Stimulated activated CD4-positive, alpha-beta T cell treated with anti-CD3 and anti-CD28 coated beads, TNF-alpha, amount 100 ng/mL, for 48 hours (primary cell): Measurements from ENCODE around the gene RANBP17.
"Not testable (repeated sequence)": the region's sequence is repeated elsewhere in the genome, so short reads cannot be mapped to it uniquely, and the experiment has no call there.

ENCODE experiments used
- DNase-seq, 3 donors: peaks; one replicate each; pipeline ENCODE4 v3.0.0-alpha.2; 2020; ENCODE audit warnings: low read depth in 3 of 3

The RANBP17 gene

GRCh38 chr5:171297941-171298340 lies 436.1 kb downstream of the RANBP17 start:
- DNase-seq, result not testable (repeated sequence)

DNA sequence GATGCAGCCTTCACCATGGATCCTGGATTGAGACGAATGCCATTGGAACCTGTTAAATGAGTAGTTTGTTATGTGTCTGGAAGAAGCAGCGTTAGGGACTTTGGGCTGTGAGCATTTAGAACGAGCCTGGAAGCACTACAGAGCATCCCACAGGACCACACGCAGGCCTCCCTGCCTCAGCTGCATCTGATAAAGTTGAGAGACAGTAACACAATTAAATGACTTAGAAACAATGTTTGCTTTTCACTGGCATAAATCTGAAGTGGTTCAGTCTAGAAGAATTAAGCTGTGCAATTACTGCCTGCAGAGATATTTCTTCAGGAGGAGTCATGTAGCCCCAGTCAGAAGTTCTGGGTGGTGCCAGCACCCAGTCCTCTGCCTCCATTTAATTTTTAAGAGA lies 437.4 kb downstream of the RANBP17 start:
- DNase-seq, result no peak

GRCh38 chr5:171299851-171300250 lies 438.0 kb downstream of the RANBP17 start:
- DNase-seq, result no peak

GRCh38 chr5:171300358-171300757 lies 438.5 kb downstream of the RANBP17 start:
- DNase-seq, result no peak

- DNase-seq, result no peak
Measured at GRCh38 chr5:171306166-171306565, 444.3 kb downstream of the RANBP17 start.

DNA sequence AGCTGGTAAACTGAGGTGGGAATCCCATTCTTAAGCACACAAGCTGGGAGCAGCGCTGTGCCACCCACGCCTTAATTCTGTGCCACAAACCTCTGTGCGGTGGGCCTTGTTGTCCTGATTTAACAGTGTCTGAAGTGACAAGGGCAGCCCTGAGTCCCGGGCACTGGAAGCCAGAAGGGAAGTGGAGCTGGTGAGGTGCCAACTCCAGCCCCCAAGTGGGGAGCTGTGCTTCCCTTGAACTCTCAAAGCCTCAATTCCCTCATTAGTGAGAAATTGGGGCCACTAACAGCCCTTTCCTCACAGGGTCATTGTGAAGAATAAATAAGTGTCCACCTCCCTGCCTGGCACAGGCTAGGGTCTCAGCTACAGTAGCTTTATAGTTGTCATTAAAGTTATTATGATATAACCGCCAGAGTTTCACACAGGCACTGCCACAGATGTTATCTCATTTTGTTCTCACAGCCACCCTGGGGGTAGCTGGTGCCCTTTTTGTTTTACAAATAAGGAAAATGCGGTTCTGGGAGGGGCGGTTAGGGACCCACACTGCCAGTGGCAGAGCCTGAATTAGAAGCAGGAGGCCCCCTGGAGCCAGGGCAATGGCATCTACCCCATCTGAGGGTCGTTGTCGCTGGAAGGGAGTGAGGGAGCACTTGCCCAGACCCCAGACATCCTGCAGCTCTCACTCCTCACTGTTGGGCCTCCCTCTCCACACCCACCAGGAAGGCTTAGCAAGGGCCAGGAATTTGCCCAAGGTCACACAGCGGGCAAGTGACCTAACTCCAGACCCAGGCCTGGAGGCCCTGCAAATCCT lies 445.2 kb downstream of the RANBP17 start:
- no peak for DNase-seq

- no peak for DNase-seq
Measured at GRCh38 chr5:171307789-171308452, 446.1 kb downstream of the RANBP17 start.

DNA sequence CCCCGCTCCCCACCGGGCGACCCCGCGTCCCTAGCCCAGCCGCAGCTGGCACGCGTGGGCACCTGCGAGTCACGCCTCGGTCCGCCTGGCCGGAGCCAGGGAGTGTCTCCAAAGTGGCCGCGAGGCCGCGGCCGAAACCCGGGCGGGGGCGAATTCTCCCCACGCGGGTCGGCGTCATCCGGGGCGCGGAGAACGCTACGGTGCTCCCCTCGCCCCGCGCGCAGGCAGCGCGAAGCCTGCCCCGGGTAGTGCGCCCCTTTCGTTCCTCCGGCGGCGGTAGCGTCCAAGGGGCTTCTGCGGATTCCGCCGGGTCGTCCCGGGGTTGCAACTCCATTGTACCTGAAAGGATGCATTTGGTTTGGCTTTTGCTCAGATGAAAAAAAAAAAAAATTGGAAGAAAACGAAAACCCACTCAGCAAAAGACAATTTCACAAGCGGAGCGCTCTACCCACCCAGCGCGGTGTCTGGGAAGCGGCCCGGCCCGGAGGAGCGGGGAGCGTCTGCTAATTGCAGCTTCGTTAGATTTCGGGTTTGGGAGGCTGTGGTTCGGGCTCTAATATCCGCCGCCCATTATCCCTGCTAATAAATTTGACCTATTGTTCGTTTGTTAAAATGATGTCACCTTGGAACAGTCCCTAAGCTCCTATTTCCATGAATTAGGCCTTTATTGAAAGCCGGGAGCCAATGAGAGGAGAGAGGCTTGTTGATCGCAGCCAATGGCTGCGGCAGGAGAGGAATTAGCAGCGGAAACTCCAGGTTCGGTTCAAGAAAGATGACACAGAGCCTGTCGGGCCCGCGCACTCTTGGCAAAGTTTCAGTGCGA lies 446.8 kb downstream of the RANBP17 start, which contains the start of gene TLX3:
TSS of gene TLX3 (plus strand) at position 796 of the 823 bp plus-strand sequence. CDS start 118 bp downstream, outside the sequence.
- no peak for DNase-seq

GRCh38 chr5:171309276-171310211 lies 447.7 kb downstream of the RANBP17 start:
- no peak for DNase-seq

DNA sequence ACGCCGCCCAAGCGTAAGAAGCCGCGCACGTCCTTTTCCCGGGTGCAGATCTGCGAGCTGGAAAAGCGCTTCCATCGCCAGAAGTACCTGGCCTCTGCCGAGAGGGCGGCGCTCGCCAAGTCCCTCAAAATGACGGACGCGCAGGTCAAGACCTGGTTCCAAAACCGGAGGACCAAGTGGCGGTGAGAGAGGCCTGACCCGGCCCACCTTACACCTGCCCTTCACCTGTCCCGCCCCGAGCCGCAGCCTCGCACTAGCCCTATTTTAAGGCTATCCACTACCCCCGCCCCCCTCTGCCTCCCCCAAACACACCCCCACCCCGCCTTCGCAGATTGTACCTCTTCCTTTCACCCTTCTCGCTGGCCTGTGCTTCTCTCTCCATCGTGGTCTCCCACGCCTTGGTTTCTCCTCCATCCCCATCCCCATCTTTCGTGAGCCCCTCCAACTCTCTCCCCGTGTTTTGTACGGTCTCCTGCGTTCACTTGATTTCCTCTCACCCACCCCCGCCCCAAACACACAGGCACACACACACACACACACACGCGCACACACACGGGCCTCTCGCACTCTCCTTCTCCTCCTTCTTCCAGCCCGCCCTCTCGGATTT lies 448.5 kb downstream of the RANBP17 start:
- DNase-seq, result no peak

GRCh38 chr5:171310819-171311321 lies 449.1 kb downstream of the RANBP17 start:
- no peak for DNase-seq

GRCh38 chr5:171311322-171312077 lies 449.7 kb downstream of the RANBP17 start:
- DNase-seq, result no peak

DNA sequence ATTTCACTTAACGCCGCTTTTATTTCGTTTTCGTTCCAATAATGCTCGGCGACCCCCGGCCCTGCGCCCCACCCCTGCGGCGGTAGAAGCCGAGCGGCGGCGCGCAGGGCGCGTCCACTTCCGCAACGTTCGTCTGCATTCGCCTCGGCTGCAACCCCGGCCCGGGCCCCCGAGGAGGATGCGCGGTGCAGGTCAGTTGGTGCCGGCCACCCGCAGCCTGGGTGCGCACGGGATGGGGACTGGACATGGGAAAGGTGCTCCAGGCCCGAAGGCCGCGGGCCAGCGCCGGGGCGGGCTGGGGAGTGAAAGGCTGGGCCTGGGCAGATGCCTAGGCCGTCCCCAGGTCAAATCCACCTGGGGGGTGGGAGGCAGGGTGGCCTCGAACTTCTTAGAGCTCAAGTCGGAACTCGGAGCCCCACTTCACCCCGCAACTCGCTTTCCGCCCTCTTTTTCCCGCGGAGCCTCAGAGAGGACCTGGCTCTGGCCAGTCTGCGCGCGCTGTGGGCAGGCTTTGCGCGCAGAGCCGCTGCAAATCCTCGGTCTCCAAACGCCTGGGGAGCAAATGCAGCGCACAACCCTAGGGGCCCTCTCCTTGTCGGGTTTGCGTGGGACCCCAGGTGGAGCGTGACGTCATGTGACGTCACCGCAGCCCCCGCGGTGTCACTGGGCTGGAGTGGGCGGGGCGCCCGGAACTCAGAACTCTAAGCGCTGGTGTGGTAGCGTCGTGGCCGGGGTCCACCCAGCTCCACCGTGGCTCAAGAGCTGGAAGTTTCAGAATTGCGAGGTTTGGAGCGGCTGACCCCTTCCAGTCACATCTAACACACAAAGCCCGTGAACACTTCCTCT lies 450.5 kb downstream of the RANBP17 start:
- no peak for DNase-seq

- DNase-seq, result no peak
Measured at GRCh38 chr5:171313481-171314206, 451.8 kb downstream of the RANBP17 start.

GRCh38 chr5:171314728-171315385 lies 453.0 kb downstream of the RANBP17 start:
- DNase-seq, result no peak

DNA sequence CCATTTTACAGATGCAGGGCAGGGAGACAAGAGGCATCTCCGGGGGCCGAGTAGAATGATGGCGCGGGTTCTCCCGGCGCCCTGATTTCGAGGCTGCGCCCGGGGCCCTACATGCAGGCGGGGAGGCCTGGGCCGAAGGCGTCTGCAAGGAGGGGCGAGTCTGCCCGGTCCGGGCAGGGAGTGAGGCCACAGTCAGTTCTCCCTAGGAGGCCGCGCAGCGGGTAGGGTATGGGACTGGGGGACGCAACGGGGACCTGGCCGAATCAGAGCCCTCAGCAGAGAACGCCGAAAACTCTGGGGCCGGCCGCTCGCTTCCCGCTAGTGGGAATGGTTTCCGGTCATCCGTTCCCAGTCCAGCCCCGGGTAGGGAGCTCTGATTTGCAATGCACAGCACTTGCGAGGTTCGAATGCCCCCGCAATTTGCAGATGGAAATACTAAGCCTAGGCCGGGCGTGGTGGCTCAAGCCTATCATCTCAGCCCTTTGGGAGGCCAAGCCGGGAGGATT lies 453.6 kb downstream of the RANBP17 start:
- DNase-seq, result no peak

DNA sequence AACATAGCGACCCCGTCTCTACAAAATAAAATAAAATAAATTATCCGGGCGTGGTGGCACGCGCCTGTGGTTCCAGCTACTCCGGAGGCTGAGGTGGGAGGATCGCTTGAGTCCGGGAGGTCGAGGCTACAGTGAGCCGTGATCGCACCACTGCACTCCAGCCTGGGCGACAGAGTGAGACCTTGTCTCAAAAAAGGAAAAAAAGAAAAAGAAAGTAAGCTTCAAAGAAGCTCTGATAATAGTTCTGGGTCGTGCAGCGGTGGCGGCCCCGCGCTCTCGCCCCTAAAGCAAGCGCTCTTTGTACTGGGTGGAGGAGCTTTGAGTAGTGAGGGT lies 454.1 kb downstream of the RANBP17 start:
- no peak for DNase-seq
